H9 (cell line): ENCODE results near the gene PLXNA4. TPM values are rescaled to one million over a fixed set of nuclear protein-coding genes. Genes with fewer than 3 reads are reported as not detected.

Experiments used
- DNase-seq: peaks from one replicate; pipeline ENCODE4 v3.0.0-alpha.2; 2017
- H2AFZ ChIP-seq: one replicate; pipeline ENCODE4 v1.6.1; 2013; ENCODE audit warnings: mild to moderate bottlenecking, low read length, control low read depth, moderate library complexity
- H2AK5ac ChIP-seq: 2 replicates; pipeline ENCODE4 v1.6.1; 2013; ENCODE audit warnings: low read length, control low read depth, mixed read lengths; ENCODE audit not compliant: insufficient read length
- H2BK120ac ChIP-seq: one replicate; pipeline ENCODE4 v1.6.1; 2013; ENCODE audit warnings: low read depth, mild to moderate bottlenecking, low read length, control low read depth, inconsistent platforms; ENCODE audit not compliant: poor library complexity, severe bottlenecking
- H2BK12ac ChIP-seq: 2 replicates; pipeline ENCODE4 v1.6.1; 2013; ENCODE audit warnings: low read length, control low read depth, mixed read lengths, low read depth; ENCODE audit not compliant: insufficient read length
- H2BK15ac ChIP-seq: 2 replicates; pipeline ENCODE4 v1.6.1; 2013; ENCODE audit warnings: low read depth, low read length, control low read depth
- H2BK20ac ChIP-seq: one replicate; pipeline ENCODE4 v1.6.1; 2013; ENCODE audit warnings: low read depth, mild to moderate bottlenecking, low read length, control low read depth, inconsistent platforms; ENCODE audit not compliant: poor library complexity, severe bottlenecking
- H2BK5ac ChIP-seq: 2 replicates; pipeline ENCODE4 v1.6.1; 2013; ENCODE audit warnings: low read length, control low read depth, mixed read lengths; ENCODE audit not compliant: insufficient read length
- H3K14ac ChIP-seq: 2 replicates; pipeline ENCODE4 v1.6.1; 2013; ENCODE audit warnings: low read length, control low read depth; ENCODE audit not compliant: insufficient read depth
- H3K18ac ChIP-seq: 2 replicates; pipeline ENCODE4 v1.6.1; 2013; ENCODE audit warnings: low read depth, mild to moderate bottlenecking, mixed read lengths, low read length, control low read depth; ENCODE audit not compliant: insufficient read length
- H3K23ac ChIP-seq: 2 replicates; pipeline ENCODE4 v1.6.1; 2013; ENCODE audit warnings: low read length, control low read depth, mixed read lengths, low read depth; ENCODE audit not compliant: insufficient read length
- H3K23me2 ChIP-seq: 2 replicates; pipeline ENCODE4 v1.6.1; 2013; ENCODE audit warnings: low read depth, mild to moderate bottlenecking, mixed read lengths, low read length, control low read depth; ENCODE audit not compliant: insufficient read length, poor library complexity, severe bottlenecking
- H3K27ac ChIP-seq: 2 replicates; pipeline ENCODE4 v1.5.1; 2013; ENCODE audit warnings: low read length, control low read depth, mixed read lengths, low read depth; ENCODE audit not compliant: insufficient read length
- H3K27me3 ChIP-seq: 2 replicates; pipeline ENCODE4 v1.6.1; 2013; ENCODE audit warnings: low read length, control low read depth, inconsistent platforms; ENCODE audit not compliant: insufficient read depth
- H3K4ac ChIP-seq: 2 replicates; pipeline ENCODE4 v1.6.1; 2013; ENCODE audit warnings: low read depth, mild to moderate bottlenecking, control low read depth, inconsistent platforms, low read length, moderate library complexity
- H3K4me1 ChIP-seq: 2 replicates; pipeline ENCODE4 v1.6.1; 2013; ENCODE audit warnings: low read length, control low read depth, inconsistent platforms; ENCODE audit not compliant: insufficient read depth
- H3K4me2 ChIP-seq: 2 replicates; pipeline ENCODE4 v1.6.1; 2013; ENCODE audit warnings: low read length, control low read depth, mixed read lengths; ENCODE audit not compliant: insufficient read length, insufficient read depth
- H3K56ac ChIP-seq: 2 replicates; pipeline ENCODE4 v1.6.1; 2013; ENCODE audit warnings: low read depth, mild to moderate bottlenecking, mixed read lengths, low read length, control low read depth; ENCODE audit not compliant: insufficient read length
- H3K79me1 ChIP-seq: 2 replicates; pipeline ENCODE4 v1.6.1; 2013; ENCODE audit warnings: low read depth, mild to moderate bottlenecking, moderate library complexity, low read length, control low read depth, inconsistent platforms; ENCODE audit not compliant: insufficient read depth, poor library complexity, severe bottlenecking
- H3K79me2 ChIP-seq: 2 replicates; pipeline ENCODE4 v1.6.1; 2013; ENCODE audit warnings: low read length, control low read depth, inconsistent platforms; ENCODE audit not compliant: insufficient read depth
- H3K9ac ChIP-seq: 2 replicates; pipeline ENCODE4 v1.6.1; 2013; ENCODE audit warnings: low read length, control low read depth, mixed read lengths; ENCODE audit not compliant: insufficient read length; ENCODE audit errors: extremely low read depth
- H3K9me3 ChIP-seq: one replicate; pipeline ENCODE4 v1.6.1; 2013; ENCODE audit warnings: low read depth, low read length, inconsistent platforms; ENCODE audit not compliant: control insufficient read depth
- H3T11ph ChIP-seq: one replicate; pipeline ENCODE4 v1.6.1; 2013; ENCODE audit warnings: mild to moderate bottlenecking, low read length, control low read depth, inconsistent platforms
- H4K20me1 ChIP-seq: one replicate; pipeline ENCODE4 v1.6.1; 2013; ENCODE audit not compliant: control insufficient read depth, insufficient read length, insufficient read depth
- H4K5ac ChIP-seq: 2 replicates; pipeline ENCODE4 v1.6.1; 2013; ENCODE audit warnings: low read depth, mild to moderate bottlenecking, mixed read lengths, low read length, control low read depth; ENCODE audit not compliant: insufficient read length
- H4K8ac ChIP-seq: replicated peaks from 2 replicates; pipeline ENCODE4 v1.6.1; 2013; ENCODE audit warnings: low read length, control low read depth, mixed read lengths, low read depth; ENCODE audit not compliant: insufficient read length
- H4K91ac ChIP-seq: 2 replicates; pipeline ENCODE4 v1.6.1; 2013; ENCODE audit warnings: low read depth, mild to moderate bottlenecking, moderate library complexity, mixed read lengths, low read length, control low read depth; ENCODE audit not compliant: insufficient read length
- H3K27ac Mint-ChIP-seq, 3 experiments: 2 replicates in 2 of 3; 3 replicates in 1 of 3; pipeline ENCODE4 v1.8.0; 2020 to 2021; ENCODE audit warnings: mixed read lengths in 3 of 3, mild to moderate bottlenecking in 1 of 3, moderate library complexity in 1 of 3
- H3K27me3 Mint-ChIP-seq: 2 replicates; pipeline ENCODE4 v1.8.0; 2021; ENCODE audit warnings: low read depth, mild to moderate bottlenecking, moderate library complexity, mixed read lengths
- H3K36me3 Mint-ChIP-seq, 3 experiments: 2 replicates in 2 of 3; 3 replicates in 1 of 3; pipeline ENCODE4 v1.8.0; 2020 to 2021; ENCODE audit warnings: low read depth in 3 of 3, mixed read lengths in 3 of 3; ENCODE audit not compliant: insufficient read depth in 1 of 3
- H3K4me1 Mint-ChIP-seq, 2 experiments: 2 replicates each; pipeline ENCODE4 v1.8.0; 2020; ENCODE audit warnings: mixed read lengths in 2 of 2
- H3K4me3 Mint-ChIP-seq, 2 experiments: 2 replicates in 1 of 2; 3 replicates in 1 of 2; pipeline ENCODE4 v1.8.0; 2020 to 2021; ENCODE audit warnings: mild to moderate bottlenecking in 2 of 2, mixed read lengths in 2 of 2, moderate library complexity in 1 of 2
- H3K9me3 Mint-ChIP-seq, 2 experiments: 2 replicates in 1 of 2; 3 replicates in 1 of 2; pipeline ENCODE4 v1.8.0; 2020; ENCODE audit warnings: mild to moderate bottlenecking in 2 of 2, mixed read lengths in 2 of 2, moderate library complexity in 1 of 2
- CTCF ChIP-seq: fragments of 200-600 bp; sonication (generic); conservative IDR thresholded peaks from 3 replicates; pipeline ENCODE4 v1.8.0; 2021; ENCODE audit warnings: antibody characterized with exemption, mild to moderate bottlenecking
- WGBS: extraction: QIAGEN DNeasy Blood & Tissue Kit; methylation state at CpG from one replicate; pipeline ENCODE4 v1.1.7; 2013; ENCODE audit warnings: missing lambda C conversion rate, low lambda C conversion rate, mixed read lengths; ENCODE audit not compliant: insufficient read length; ENCODE audit errors: extremely low coverage; 5-methylcytosine and 5-hydroxymethylcytosine counted together
- total RNA-seq: library from RNA; stranded (reverse); gene quantifications from 2 replicates; pipeline ENCODE4 v1.2.1, GENCODE V29; 2021

Gene PLXNA4
- total RNA-seq, 1 experiment from 2014 or later, result 0.35 TPM

- no peak for TF ChIP-seq CTCF
- no CpG with 5 or more reads among the region's 1 CpG for WGBS
Observed at GRCh38 chr7:132220060-132220459, 356.2 kb downstream of the PLXNA4 start.

More at GRCh38 chr7:132220060-132220459, 356.2 kb downstream of the PLXNA4 start:
- no peaks in the 10 kb centered on the region for H3K23me2 ChIP-seq
- no peak overlapping the region for H2BK5ac ChIP-seq
- H3K4me1 ChIP-seq, result no peaks in the 10 kb centered on the region; the same call in 1 of the 2 replicates
- no peak overlapping the region for H2AK5ac ChIP-seq
- H3K56ac ChIP-seq, result no peak overlapping the region
- H3K79me1 ChIP-seq, result no peaks in the 10 kb centered on the region
- H3K14ac ChIP-seq, result no peak overlapping the region
- no peak overlapping the region for H3K4ac ChIP-seq
- H2BK20ac ChIP-seq, result no peak overlapping the region
- H3K27me3 ChIP-seq, result no peaks in the 10 kb centered on the region
- no peak overlapping the region for H3K4me2 ChIP-seq
- H3K9me3 ChIP-seq, result no peaks in the 10 kb centered on the region
- DNase-seq, result no peak
- H3K23ac ChIP-seq, result no peak overlapping the region
- no peak overlapping the region for H2BK15ac ChIP-seq
- H4K5ac ChIP-seq, result no peak overlapping the region
- Mint-ChIP-seq H3K27me3 (peaks cover 2% of the 10 kb centered on the region), H3K36me3 (no peaks in the 10 kb centered on the region; a peak in 1 of 7 replicates), H3K4me1 (peaks cover 24 to 28% of the 10 kb centered on the region in 2 experiments), H3K27ac (no peak overlapping the region), H3K9me3 (no peaks in the 10 kb centered on the region), H3K4me3 (no peak overlapping the region)
- no peak overlapping the region for H2BK120ac ChIP-seq
- no peak overlapping the region for H4K8ac ChIP-seq
- H3K9ac ChIP-seq, result no peak overlapping the region
- H2AFZ ChIP-seq, result no peak overlapping the region
- H4K91ac ChIP-seq, result no peak overlapping the region
- H3T11ph ChIP-seq, result no peak overlapping the region
- no peaks in the 10 kb centered on the region for H3K79me2 ChIP-seq
- H2BK12ac ChIP-seq, result no peak overlapping the region
- H4K20me1 ChIP-seq, result no peaks in the 10 kb centered on the region
- no peak overlapping the region for H3K18ac ChIP-seq
- H3K27ac ChIP-seq, result no peak overlapping the region
